ENCODE measurements around the gene SPCS1. TPM values are rescaled to one million over a fixed set of nuclear protein-coding genes. Genes with fewer than 3 reads are reported as not detected.

SPCS1 gene
- total RNA-seq, 1 experiment from 2014 or later, result 151 TPM

DNA sequence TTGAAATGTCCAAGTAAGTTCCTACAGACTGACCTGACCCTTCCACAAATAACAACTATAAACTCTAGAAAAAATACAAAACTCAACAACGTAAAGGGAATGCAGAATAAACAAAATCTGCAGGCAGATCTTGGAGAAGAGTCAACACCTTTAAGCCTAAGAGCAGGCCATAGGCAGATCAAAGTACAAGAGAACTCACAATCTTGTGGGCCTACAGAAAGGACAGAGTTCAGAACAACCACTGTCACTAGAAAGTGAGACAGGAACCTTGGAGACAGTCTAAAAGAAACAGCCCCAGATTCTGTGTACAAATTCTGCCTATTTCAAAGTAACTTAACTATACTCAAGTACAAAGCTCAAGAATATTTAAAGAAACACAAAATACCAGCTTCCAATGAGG lies 33.8 kb downstream of the SPCS1 start:
- CTCF ChIA-PET, result interaction anchor here (0.5 kb wide), 1 partner anchor 24 kb away, joined by 3 read pairs; no protein-coding TSS in a partner anchor
- no peaks in the 10 kb centered on the region for H3K9me3 Mint-ChIP-seq (ENCODE audit: low read depth, unreplicated experiment)
- H3K4me1 Mint-ChIP-seq (ENCODE audit: low read depth, unreplicated experiment), result no peaks in the 10 kb centered on the region
- no peak for DNase-seq
- H3K4me3 Mint-ChIP-seq (ENCODE audit: low read depth, unreplicated experiment), result no peak overlapping the region
- no peak overlapping the region for H3K27ac Mint-ChIP-seq (ENCODE audit: unreplicated experiment)
- TF ChIP-seq, protein P1, sequence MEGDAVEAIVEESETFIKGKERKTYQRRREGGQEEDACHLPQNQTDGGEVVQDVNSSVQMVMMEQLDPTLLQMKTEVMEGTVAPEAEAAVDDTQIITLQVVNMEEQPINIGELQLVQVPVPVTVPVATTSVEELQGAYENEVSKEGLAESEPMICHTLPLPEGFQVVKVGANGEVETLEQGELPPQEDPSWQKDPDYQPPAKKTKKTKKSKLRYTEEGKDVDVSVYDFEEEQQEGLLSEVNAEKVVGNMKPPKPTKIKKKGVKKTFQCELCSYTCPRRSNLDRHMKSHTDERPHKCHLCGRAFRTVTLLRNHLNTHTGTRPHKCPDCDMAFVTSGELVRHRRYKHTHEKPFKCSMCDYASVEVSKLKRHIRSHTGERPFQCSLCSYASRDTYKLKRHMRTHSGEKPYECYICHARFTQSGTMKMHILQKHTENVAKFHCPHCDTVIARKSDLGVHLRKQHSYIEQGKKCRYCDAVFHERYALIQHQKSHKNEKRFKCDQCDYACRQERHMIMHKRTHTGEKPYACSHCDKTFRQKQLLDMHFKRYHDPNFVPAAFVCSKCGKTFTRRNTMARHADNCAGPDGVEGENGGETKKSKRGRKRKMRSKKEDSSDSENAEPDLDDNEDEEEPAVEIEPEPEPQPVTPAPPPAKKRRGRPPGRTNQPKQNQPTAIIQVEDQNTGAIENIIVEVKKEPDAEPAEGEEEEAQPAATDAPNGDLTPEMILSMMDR (IDR thresholded peaks at IDR 0.05; ENCODE audit: unreplicated experiment), result no peak
- peaks cover 50% of the 10 kb centered on the region for H3K36me3 Mint-ChIP-seq (ENCODE audit: insufficient read depth, unreplicated experiment)
- BruUV-seq (replicated peaks), result no TSS peak
- H3K27me3 Mint-ChIP-seq (ENCODE audit: unreplicated experiment), result no peaks in the 10 kb centered on the region
- intact Hi-C loops (cut with micrococcal nuclease; ENCODE audit: unreplicated experiment), result loop anchor here (5.0 kb wide), 1 partner anchor 333 kb away; no protein-coding TSS in a partner anchor

DNA sequence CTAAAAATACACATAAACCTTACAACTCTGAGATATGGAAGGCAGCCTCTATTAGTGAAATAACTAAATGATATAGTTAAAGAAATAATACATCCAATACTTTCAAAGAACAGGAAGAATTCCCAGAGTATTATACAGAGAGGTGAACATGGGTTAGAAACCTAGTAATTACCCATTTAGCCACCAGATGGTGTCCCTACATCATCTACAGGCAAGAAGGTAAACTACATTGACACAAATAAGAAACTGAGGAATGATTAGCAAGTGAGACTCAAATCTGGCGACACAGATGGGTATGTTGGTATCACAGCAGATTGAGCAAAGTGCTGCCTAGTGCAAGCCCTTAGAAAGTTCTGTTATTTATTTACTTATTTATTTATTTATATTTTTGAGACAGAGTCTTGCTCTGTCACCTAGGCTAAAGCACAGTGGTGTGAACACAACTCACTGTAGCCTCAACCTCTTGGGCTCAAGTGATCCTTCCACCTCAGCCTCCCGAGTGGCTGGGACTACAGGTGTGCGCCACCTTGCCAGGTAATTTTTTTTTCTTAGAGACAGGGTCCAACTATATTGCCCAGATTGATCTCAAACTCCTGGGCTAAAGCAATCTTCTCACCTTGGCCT lies 36.6 kb downstream of the SPCS1 start:
- H3K9me3 Mint-ChIP-seq (ENCODE audit: low read depth, unreplicated experiment), result no peaks in the 10 kb centered on the region
- H3K4me1 Mint-ChIP-seq (ENCODE audit: low read depth, unreplicated experiment), result no peaks in the 10 kb centered on the region
- peak; percentile 18 for DNase-seq
- CTCF ChIA-PET, result interaction anchor here (1.0 kb wide), 1 partner anchor 103 kb away, joined by 3 read pairs; no protein-coding TSS in a partner anchor
- TF ChIP-seq, protein P1 (IDR thresholded peaks at IDR 0.05; ENCODE audit: unreplicated experiment), result peak; percentile 59
- BruUV-seq (replicated peaks), result no TSS peak
- H3K4me3 Mint-ChIP-seq (ENCODE audit: low read depth, unreplicated experiment), result no peak overlapping the region
- peaks cover 37% of the 10 kb centered on the region for H3K36me3 Mint-ChIP-seq (ENCODE audit: insufficient read depth, unreplicated experiment)
- intact Hi-C loops (cut with micrococcal nuclease; ENCODE audit: unreplicated experiment), result loop anchor here (2.0 to 5.0 kb wide), 2 partner anchors 84 to 330 kb away; no protein-coding TSS in a partner anchor
- H3K27me3 Mint-ChIP-seq (ENCODE audit: unreplicated experiment), result no peaks in the 10 kb centered on the region
- H3K27ac Mint-ChIP-seq (ENCODE audit: unreplicated experiment), result no peak overlapping the region

DNA sequence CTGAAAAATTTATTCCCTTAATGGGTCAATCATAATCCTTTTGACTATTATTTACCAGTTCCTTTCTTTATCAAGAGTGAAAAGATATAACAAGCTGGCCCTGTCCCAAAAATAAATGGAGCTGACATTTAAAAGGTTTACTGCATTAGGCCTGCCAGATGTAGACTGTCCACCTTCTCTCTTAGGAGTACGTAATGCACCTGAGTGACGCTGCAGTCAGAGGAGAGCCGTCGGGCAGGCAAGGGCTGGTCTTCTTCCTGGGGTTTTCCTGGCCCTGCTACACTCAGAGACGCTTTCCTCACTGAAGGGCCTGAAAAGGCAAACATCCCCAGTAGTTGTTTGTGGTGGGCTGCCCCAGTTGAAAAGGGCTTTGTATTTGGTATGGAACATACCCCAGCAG lies 37.2 kb downstream of the SPCS1 start:
- CTCF ChIA-PET, result interaction anchor here (1.0 kb wide), 1 partner anchor 102 kb away, joined by 3 read pairs; no protein-coding TSS in a partner anchor
- BruUV-seq (replicated peaks), result no TSS peak
- no peaks in the 10 kb centered on the region for H3K27me3 Mint-ChIP-seq (ENCODE audit: unreplicated experiment)
- intact Hi-C loops (cut with micrococcal nuclease; ENCODE audit: unreplicated experiment), result loop anchor here (2.0 to 5.0 kb wide), 2 partner anchors 84 to 329 kb away; no protein-coding TSS in a partner anchor
- no peaks in the 10 kb centered on the region for H3K9me3 Mint-ChIP-seq (ENCODE audit: low read depth, unreplicated experiment)
- TF ChIP-seq, protein P1 (IDR thresholded peaks at IDR 0.05; ENCODE audit: unreplicated experiment), result no peak
- DNase-seq, result no peak
- no peaks in the 10 kb centered on the region for H3K4me1 Mint-ChIP-seq (ENCODE audit: low read depth, unreplicated experiment)
- H3K27ac Mint-ChIP-seq (ENCODE audit: unreplicated experiment), result no peak overlapping the region
- H3K36me3 Mint-ChIP-seq (ENCODE audit: insufficient read depth, unreplicated experiment), result peaks cover 37% of the 10 kb centered on the region
- H3K4me3 Mint-ChIP-seq (ENCODE audit: low read depth, unreplicated experiment), result no peak overlapping the region

DNA sequence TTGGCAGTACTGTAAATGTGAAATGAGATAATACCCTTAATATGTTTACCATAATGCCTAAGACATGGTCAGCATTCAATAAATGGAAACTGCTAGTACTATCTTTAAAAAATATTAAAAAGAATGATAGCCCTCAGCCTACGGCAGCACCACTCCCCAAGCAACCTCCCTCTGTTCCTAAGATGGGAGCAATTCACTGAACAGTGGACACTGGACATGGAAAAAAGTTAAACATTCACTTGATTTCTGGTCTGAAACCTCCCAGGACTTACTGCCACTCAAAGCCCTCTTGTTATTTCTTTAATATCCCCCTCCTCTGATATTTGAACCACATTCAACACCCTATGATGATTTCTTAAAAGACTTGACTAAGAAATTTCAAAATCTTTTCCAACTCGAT lies 37.8 kb downstream of the SPCS1 start:
- BruUV-seq (replicated peaks), result no TSS peak
- no peak for DNase-seq
- Mint-ChIP-seq H3K4me3 (ENCODE audit: low read depth, unreplicated experiment) (no peak overlapping the region), H3K27ac (ENCODE audit: unreplicated experiment) (no peak overlapping the region), H3K9me3 (ENCODE audit: low read depth, unreplicated experiment) (no peaks in the 10 kb centered on the region), H3K36me3 (ENCODE audit: insufficient read depth, unreplicated experiment) (peaks cover 37% of the 10 kb centered on the region), H3K27me3 (ENCODE audit: unreplicated experiment) (no peaks in the 10 kb centered on the region), H3K4me1 (ENCODE audit: low read depth, unreplicated experiment) (no peaks in the 10 kb centered on the region)
- intact Hi-C loops (cut with micrococcal nuclease; ENCODE audit: unreplicated experiment), result loop anchor here (2.0 to 5.0 kb wide), 2 partner anchors 83 to 329 kb away; no protein-coding TSS in a partner anchor
- CTCF ChIA-PET, result interaction anchor here (1.0 kb wide), 1 partner anchor 102 kb away, joined by 3 read pairs; no protein-coding TSS in a partner anchor
- TF ChIP-seq, protein P1 (IDR thresholded peaks at IDR 0.05; ENCODE audit: unreplicated experiment), result no peak
